Uterus (tissue), 4 donors: Measurements from ENCODE around the gene POLD3. TPM values are rescaled to one million over a fixed set of nuclear protein-coding genes. Genes with fewer than 3 reads are reported as not detected.

Experiments used
- DNase-seq, 2 donors: peaks; one replicate each; pipeline ENCODE4 v3.0.0-alpha.2; 2019 to 2020
- H3K27ac ChIP-seq, 2 donors: fragments of 200-600 bp; sonication (generic); 1 replicate in 1 of 2; 2 replicates in 1 of 2; pipeline ENCODE4 v1.5.1; 2016 to 2018
- H3K27me3 ChIP-seq, 2 donors: fragments of 200-600 bp; sonication (generic); one replicate each; pipeline ENCODE4 v1.5.1; 2018 to 2019; ENCODE audit warnings: control low read depth in 1 of 2
- H3K36me3 ChIP-seq, 2 donors: fragments of 200-600 bp; sonication (generic); one replicate each; pipeline ENCODE4 v1.5.1; 2019; ENCODE audit warnings: control low read depth in 1 of 2
- H3K4me1 ChIP-seq, 2 donors: fragments of 200-600 bp; sonication (generic); one replicate each; pipeline ENCODE4 v1.5.1; 2018 to 2019; ENCODE audit warnings: control low read depth in 1 of 2
- H3K4me3 ChIP-seq, 2 donors: fragments of 200-600 bp; sonication (generic); 1 replicate in 1 of 2; 2 replicates in 1 of 2; pipeline ENCODE4 v1.5.1; 2018 to 2019; ENCODE audit warnings: mild to moderate bottlenecking in 1 of 2
- H3K9me3 ChIP-seq, 2 donors: fragments of 200-600 bp; sonication (generic); one replicate each; pipeline ENCODE4 v1.5.1; 2019; ENCODE audit warnings: control low read depth in 1 of 2
- POLR2A ChIP-seq, 2 donors: fragments of 450-650 bp; IDR thresholded peaks; one replicate each; pipeline ENCODE4 v1.6.1; 2016; ENCODE audit warnings: antibody characterized with exemption in 2 of 2, mild to moderate bottlenecking in 1 of 2, moderate library complexity in 1 of 2
- intact Hi-C: fragments of 100-400 bp; cut with DNase I; formaldehyde crosslinking; loops from one replicate; pipeline ENCODE4 v1.15.1; 2023; ENCODE audit warnings: low total_unique reads
- total RNA-seq, 4 donors: library from RNA; depleted of rRNA in 3 of 4; stranded (reverse); fragments of >200 nt in 3 of 4; gene quantifications; one replicate each; pipeline versions ENCODE4 v1.1.0 to v1.2.4, GENCODE V29; 2014 to 2023
- TF ChIP-seq, protein P1 (sequence below), 4 experiments: fragments of 200-600 bp in 2 of 4; fragments of 450-650 bp in 2 of 4; sonication (generic) in 2 of 4; IDR thresholded peaks; one replicate each; pipeline ENCODE4 v1.5.1; 2016 to 2019; ENCODE audit warnings: antibody characterized with exemption in 4 of 4, mild to moderate bottlenecking in 2 of 4, moderate library complexity in 1 of 4
- donor health status: DM: yes; HTN: yes; CAD: no.

The POLD3 gene
- total RNA-seq, 4 donors from 2014 or later: 10.3 to 32.1 (median 21.3) TPM

DNA sequence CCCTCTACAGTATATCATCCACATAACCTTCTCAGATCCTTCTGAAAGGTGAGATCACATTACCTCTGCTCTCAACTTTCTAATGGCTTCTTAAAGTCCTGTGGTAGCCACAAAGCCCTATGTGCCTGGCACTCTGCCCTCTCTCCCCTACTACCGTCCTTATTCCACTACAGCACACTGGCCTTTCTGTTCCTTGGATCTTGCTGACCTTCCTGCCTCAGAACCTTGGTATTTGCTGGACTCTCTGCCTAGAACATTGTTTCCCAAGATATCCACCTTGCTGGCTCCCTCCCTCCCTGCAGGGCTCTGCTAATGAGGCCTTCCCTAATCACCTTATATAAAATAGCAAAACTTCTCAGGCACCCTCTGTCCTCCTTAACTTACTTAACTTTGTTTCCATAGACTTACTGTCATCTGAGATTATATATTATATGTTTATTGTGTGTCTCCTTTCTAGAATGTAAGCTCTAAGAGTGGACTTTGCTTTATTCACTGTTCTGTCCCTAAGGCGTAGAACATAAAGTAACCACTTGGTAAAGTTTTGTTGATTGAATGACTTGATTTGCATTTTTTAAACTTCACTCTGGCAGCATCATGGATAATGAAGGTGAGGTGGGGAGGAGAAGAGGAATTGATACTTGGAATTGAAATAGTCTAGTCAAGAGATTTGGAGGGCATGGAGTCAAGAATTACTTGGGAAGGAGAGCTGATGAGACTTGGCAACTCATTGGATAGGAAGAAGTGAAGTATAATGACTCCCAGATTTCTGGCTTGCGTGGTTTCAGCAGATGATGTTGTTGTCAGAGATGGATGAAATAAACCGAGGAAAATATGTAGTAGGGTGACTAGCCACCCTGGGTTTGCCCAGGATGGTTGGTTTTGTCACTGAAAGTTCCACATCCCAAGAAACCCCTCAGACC lies 10.5 kb downstream of the POLD3 start:
- DNase-seq: no peak
- Histone ChIP-seq H3K36me3 (no peaks in the 10 kb centered on the region), H3K4me3 (no peak overlapping the region), H3K4me1 (peaks cover 0 to 3% of the 10 kb centered on the region in 2 donors), H3K27me3 (no peaks in the 10 kb centered on the region), H3K9me3 (no peaks in the 10 kb centered on the region), H3K27ac (peak overlapping the region in 1 of 2 donors; percentile 8)
- no peak for TF ChIP-seq POLR2A (IDR thresholded peaks at IDR 0.05)
- TF ChIP-seq, protein P1, sequence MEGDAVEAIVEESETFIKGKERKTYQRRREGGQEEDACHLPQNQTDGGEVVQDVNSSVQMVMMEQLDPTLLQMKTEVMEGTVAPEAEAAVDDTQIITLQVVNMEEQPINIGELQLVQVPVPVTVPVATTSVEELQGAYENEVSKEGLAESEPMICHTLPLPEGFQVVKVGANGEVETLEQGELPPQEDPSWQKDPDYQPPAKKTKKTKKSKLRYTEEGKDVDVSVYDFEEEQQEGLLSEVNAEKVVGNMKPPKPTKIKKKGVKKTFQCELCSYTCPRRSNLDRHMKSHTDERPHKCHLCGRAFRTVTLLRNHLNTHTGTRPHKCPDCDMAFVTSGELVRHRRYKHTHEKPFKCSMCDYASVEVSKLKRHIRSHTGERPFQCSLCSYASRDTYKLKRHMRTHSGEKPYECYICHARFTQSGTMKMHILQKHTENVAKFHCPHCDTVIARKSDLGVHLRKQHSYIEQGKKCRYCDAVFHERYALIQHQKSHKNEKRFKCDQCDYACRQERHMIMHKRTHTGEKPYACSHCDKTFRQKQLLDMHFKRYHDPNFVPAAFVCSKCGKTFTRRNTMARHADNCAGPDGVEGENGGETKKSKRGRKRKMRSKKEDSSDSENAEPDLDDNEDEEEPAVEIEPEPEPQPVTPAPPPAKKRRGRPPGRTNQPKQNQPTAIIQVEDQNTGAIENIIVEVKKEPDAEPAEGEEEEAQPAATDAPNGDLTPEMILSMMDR (IDR thresholded peaks at IDR 0.05): no peak
- intact Hi-C loops: no loop called here

DNA sequence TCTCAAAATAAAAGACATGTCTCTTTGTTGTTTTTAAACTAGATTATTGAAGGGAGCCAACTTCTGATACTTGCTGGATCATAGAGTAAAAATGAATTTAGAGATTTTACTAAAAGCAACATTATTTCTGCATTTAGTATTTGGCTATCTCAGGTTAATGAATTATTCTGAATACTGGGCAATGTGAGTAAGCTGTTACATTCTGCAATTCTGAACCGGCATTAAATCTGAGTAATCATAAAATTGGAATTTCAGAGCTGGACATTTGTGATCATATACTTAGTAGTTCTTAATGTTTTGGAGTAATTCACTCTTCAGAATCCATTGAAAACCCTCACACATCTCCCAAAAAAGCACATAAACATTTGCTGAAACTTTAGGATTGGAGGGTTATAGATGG lies 11.5 kb downstream of the POLD3 start:
- no peak overlapping the region for H3K27ac ChIP-seq
- intact Hi-C loops: no loop called here
- H3K4me3 ChIP-seq: no peak overlapping the region
- TF ChIP-seq, protein P1 (IDR thresholded peaks at IDR 0.05): no peak
- TF ChIP-seq POLR2A (IDR thresholded peaks at IDR 0.05): no peak
- no peaks in the 10 kb centered on the region for H3K36me3 ChIP-seq
- no peaks in the 10 kb centered on the region for H3K9me3 ChIP-seq
- DNase-seq: no peak
- peaks cover 0 to 3% of the 10 kb centered on the region in 2 donors for H3K4me1 ChIP-seq
- no peaks in the 10 kb centered on the region for H3K27me3 ChIP-seq

DNA sequence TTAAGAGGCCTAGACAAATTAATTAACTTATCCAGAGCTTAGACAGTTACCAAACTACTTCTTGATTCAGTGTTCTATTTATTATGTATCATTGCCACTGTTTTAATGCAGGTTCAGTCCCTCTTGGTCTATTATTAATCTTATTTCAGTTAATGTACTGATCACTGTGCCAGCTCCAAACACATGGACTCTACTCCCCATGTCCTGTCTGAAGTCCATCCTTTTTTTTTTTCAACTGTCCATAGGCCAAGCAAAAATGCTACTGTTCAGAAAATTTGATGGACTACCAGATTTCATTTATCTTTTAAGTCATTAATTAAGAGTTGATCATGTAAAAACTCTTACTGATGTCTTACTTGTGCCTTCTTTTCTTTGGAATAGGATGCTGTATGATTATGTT lies 11.9 kb downstream of the POLD3 start:
- Histone ChIP-seq H3K36me3 (no peaks in the 10 kb centered on the region), H3K4me3 (no peak overlapping the region), H3K9me3 (no peaks in the 10 kb centered on the region), H3K27ac (no peak overlapping the region), H3K4me1 (peaks cover 0 to 3% of the 10 kb centered on the region in 2 donors), H3K27me3 (no peaks in the 10 kb centered on the region)
- intact Hi-C loops: no loop called here
- no peak for DNase-seq
- TF ChIP-seq, protein P1 (IDR thresholded peaks at IDR 0.05): no peak
- TF ChIP-seq POLR2A (IDR thresholded peaks at IDR 0.05): no peak

DNA sequence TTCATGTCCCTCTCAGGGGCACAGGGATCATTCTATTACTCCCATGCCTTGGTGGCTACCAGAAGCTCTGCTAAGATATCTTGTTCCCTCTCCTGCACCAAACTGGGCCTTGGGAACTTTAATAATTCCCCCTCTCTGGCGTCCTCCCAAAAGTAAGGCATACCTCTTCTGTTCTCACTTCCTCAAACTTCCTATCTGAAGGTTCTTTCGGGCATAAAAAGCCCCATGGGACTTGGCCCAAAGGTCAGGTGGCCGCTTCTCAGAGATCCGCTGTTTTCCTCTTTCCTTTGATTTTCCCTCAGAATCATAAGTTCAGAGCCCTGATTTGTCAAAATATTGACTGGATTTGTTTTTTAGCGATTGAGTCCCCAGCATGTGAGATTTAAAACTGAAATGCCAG lies 13.0 kb downstream of the POLD3 start:
- Histone ChIP-seq H3K27me3 (no peaks in the 10 kb centered on the region), H3K4me1 (peaks cover 0 to 3% of the 10 kb centered on the region in 2 donors), H3K4me3 (no peak overlapping the region), H3K9me3 (no peaks in the 10 kb centered on the region), H3K27ac (peak overlapping the region; percentile 10 to 48), H3K36me3 (no peaks in the 10 kb centered on the region)
- TF ChIP-seq, protein P1 (IDR thresholded peaks at IDR 0.05): no peak
- no peak for TF ChIP-seq POLR2A (IDR thresholded peaks at IDR 0.05)
- intact Hi-C loops: no loop called here
- no peak for DNase-seq

DNA sequence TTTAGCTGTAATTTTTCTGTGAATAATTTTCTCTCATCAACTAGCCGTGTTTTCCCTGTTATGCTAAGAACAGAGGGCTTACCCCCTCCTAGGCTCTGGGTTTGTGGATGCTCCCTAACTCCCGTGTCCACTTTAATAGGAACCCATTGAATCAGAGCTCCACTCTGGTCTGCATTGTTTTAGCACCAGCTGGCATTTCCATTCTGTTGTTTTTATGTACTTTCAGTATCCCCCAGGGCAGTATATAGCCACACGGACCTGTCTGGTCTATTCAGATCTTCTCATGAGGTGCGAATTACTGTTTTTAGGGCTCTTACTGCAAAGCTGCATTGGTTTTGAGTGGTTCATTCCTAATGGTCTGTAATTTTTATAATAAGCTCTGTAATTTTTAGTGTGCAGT lies 16.0 kb downstream of the POLD3 start:
- intact Hi-C loops: no loop called here
- DNase-seq: no peak
- no peak for TF ChIP-seq POLR2A (IDR thresholded peaks at IDR 0.05)
- TF ChIP-seq, protein P1 (IDR thresholded peaks at IDR 0.05): no peak
- no peaks in the 10 kb centered on the region for H3K27me3 ChIP-seq
- H3K4me3 ChIP-seq: no peak overlapping the region
- H3K4me1 ChIP-seq: peaks cover 0 to 17% of the 10 kb centered on the region in 2 donors
- H3K27ac ChIP-seq: peak overlapping the region in 1 of 2 donors; percentile 18
- H3K9me3 ChIP-seq: no peaks in the 10 kb centered on the region
- no peaks in the 10 kb centered on the region for H3K36me3 ChIP-seq
